Anterior cingulate cortex (tissue), 58 donors: ENCODE measurements around the gene RRP1B.
"Not testable (repeated sequence)": the region's sequence is repeated elsewhere in the genome, so short reads cannot be mapped to it uniquely, and the experiment has no call there.

Experiments
- DNase-seq, 58 donors: peaks; one replicate each; lab custom pipeline; 2025; lab: John Stamatoyannopoulos, UW

The RRP1B gene

GRCh38 chr21:43659136-43660000, at the start of gene RRP1B, which contains the start of gene HSF2BP:
Gene RRP1B, plus strand, starts transcription at chr21:43659560. Its CDS starts 105 bp downstream, at chr21:43659665.
Gene HSF2BP, minus strand, starts transcription at chr21:43659488. Its CDS starts 1,392 bp downstream, at chr21:43658096.
- peak in 55 of 58 donors; percentile 11 to 81 (median 66) for DNase-seq

GRCh38 chr21:43611598-43612369, 47.6 kb upstream of the RRP1B start:
- DNase-seq: peak in 12 of 58 donors; percentile 2 to 32 (median 12)

- DNase-seq: no peak
Measured at GRCh38 chr21:43613755-43614638, 45.4 kb upstream of the RRP1B start.

- DNase-seq: no peak
Measured at GRCh38 chr21:43614839-43615238, 44.5 kb upstream of the RRP1B start.

- DNase-seq: not testable (repeated sequence)
Measured at GRCh38 chr21:43616861-43617260, 42.5 kb upstream of the RRP1B start.

- no peak for DNase-seq
Measured at GRCh38 chr21:43618940-43619339, 40.4 kb upstream of the RRP1B start.

- DNase-seq: no peak
Measured at GRCh38 chr21:43619344-43619743, 40.0 kb upstream of the RRP1B start.

GRCh38 chr21:43619856-43620255, 39.5 kb upstream of the RRP1B start:
- DNase-seq: no peak

GRCh38 chr21:43622796-43623195, 36.6 kb upstream of the RRP1B start:
- no peak for DNase-seq

GRCh38 chr21:43623588-43623987, 35.8 kb upstream of the RRP1B start:
- no peak for DNase-seq

- no peak for DNase-seq
Measured at GRCh38 chr21:43624339-43624738, 35.0 kb upstream of the RRP1B start.

GRCh38 chr21:43626390-43626789, 33.0 kb upstream of the RRP1B start:
- no peak for DNase-seq

- no peak for DNase-seq
Measured at GRCh38 chr21:43627527-43627926, 31.8 kb upstream of the RRP1B start.

GRCh38 chr21:43631411-43632107, 27.8 kb upstream of the RRP1B start:
- no peak for DNase-seq

GRCh38 chr21:43632373-43632905, 26.9 kb upstream of the RRP1B start:
- DNase-seq: no peak

GRCh38 chr21:43634618-43635017, 24.7 kb upstream of the RRP1B start:
- no peak for DNase-seq

GRCh38 chr21:43635436-43635835, 23.9 kb upstream of the RRP1B start:
- DNase-seq: no peak

- DNase-seq: no peak
Measured at GRCh38 chr21:43637530-43638158, 21.7 kb upstream of the RRP1B start.
